HepG2 (cell line): ENCODE measurements around the gene RAB36. TPM values are rescaled to one million over a fixed set of nuclear protein-coding genes. Genes with fewer than 3 reads are reported as not detected.
A peak's percentile ranks its signal among the peaks of the same experiment; 100 is the strongest.

ENCODE experiments used
- ATAC-seq: fragments of 200-7000 bp; cut with Tn5 transposase; 3 replicates; pipeline ENCODE4 v1.9.1; 2020; ENCODE audit warnings: mild to moderate bottlenecking, moderate library complexity
- BruUV-seq: library from RNA; stranded (reverse); fragments of 400-500 nt; replicated peaks from 2 replicates; lab custom pipeline; 2021; lab: Mats Ljungman, UMichigan
- CTCF ChIA-PET: fragments of 300-600 bp; formaldehyde crosslinking; extraction: SDS; loops from one replicate; lab custom pipeline; 2021; ENCODE audit warnings: low total read pairs, inconsistent platforms, low intra/inter-chr PET ratio; lab: Yijun Ruan, JAX
- POLR2A ChIA-PET: fragments of 350-600 bp; sonication (Branson Sonifier 250); formaldehyde crosslinking; loops from one replicate; lab custom pipeline; 2020; ENCODE audit warnings: antibody characterized with exemption, inconsistent platforms; lab: Yijun Ruan, JAX
- DNase-seq: peaks from one replicate; pipeline ENCODE4 v3.0.0-alpha.2; 2015; ENCODE audit warnings: low spot score
- FAIRE-seq: peaks from 3 replicates; lab custom pipeline; 2011; peaks lifted over from hg19 to GRCh38; lab: Jason Lieb, UNC
- H2AFZ ChIP-seq: one replicate; pipeline ENCODE4 v1.6.1; 2011; ENCODE audit warnings: low read length, inconsistent platforms
- H3K27ac ChIP-seq: fragments of 300-600 bp; 3 replicates; pipeline ENCODE4 v1.8.0; 2011; ENCODE audit warnings: mixed run types, mild to moderate bottlenecking, mixed read lengths, low read length, inconsistent platforms; ENCODE audit not compliant: insufficient read depth; ENCODE audit errors: extremely low read length
- H3K27me3 ChIP-seq, 2 experiments: fragments of 200-600 bp in 1 of 2; 2 replicates in 1 of 2; 3 replicates in 1 of 2; pipeline versions ENCODE4 v1.6.0 to v1.8.0; 2011; ENCODE audit warnings: low read length in 2 of 2, mild to moderate bottlenecking in 2 of 2, moderate library complexity in 2 of 2, inconsistent platforms in 1 of 2; ENCODE audit not compliant: insufficient read depth in 2 of 2, control insufficient read depth in 1 of 2
- H3K36me3 ChIP-seq, 2 experiments: fragments of 200-600 bp in 1 of 2; replicated peaks in 1 of 2; 2 replicates in 1 of 2; 3 replicates in 1 of 2; pipeline versions ENCODE4 v1.5.1 to v1.8.0; 2011; ENCODE audit warnings: low read length in 2 of 2, inconsistent platforms in 1 of 2; ENCODE audit not compliant: insufficient read depth in 2 of 2, control insufficient read depth in 1 of 2
- H3K4me1 ChIP-seq: 2 replicates; pipeline ENCODE4 v1.5.1; 2012; ENCODE audit warnings: low read length, inconsistent platforms; ENCODE audit not compliant: insufficient read depth
- H3K4me2 ChIP-seq: 2 replicates; pipeline ENCODE4 v1.6.0; 2011; ENCODE audit warnings: low read depth, low read length, inconsistent platforms
- H3K4me3 ChIP-seq, 3 experiments: fragments of 200-600 bp in 1 of 3; sonication (generic), shearing (Covaris generic) in 1 of 3; replicated peaks in 1 of 3; 2 replicates each; pipeline ENCODE4 v1.5.1; 2011 to 2016; ENCODE audit warnings: low read length in 3 of 3, inconsistent platforms in 2 of 3, low read depth in 2 of 3, mild to moderate bottlenecking in 2 of 3, control low read depth in 1 of 3, mixed read lengths in 1 of 3; ENCODE audit not compliant: insufficient read depth in 1 of 3
- H3K79me2 ChIP-seq: one replicate; pipeline ENCODE4 v1.6.1; 2011; ENCODE audit warnings: low read length, inconsistent platforms; ENCODE audit not compliant: insufficient read depth
- H3K9ac ChIP-seq: 2 replicates; pipeline ENCODE4 v1.6.0; 2011; ENCODE audit warnings: mild to moderate bottlenecking, low read depth, low read length, inconsistent platforms; ENCODE audit not compliant: insufficient read depth
- H3K9me3 ChIP-seq: 2 replicates; pipeline ENCODE4 v1.5.1; 2012; ENCODE audit warnings: mild to moderate bottlenecking, low read length
- H4K20me1 ChIP-seq: 2 replicates; pipeline ENCODE4 v1.6.0; 2011; ENCODE audit warnings: inconsistent platforms, mild to moderate bottlenecking, low read length, moderate library complexity; ENCODE audit not compliant: insufficient read depth
- ARHGAP35 ChIP-seq: sonication (generic); formaldehyde crosslinking; IDR thresholded peaks from 2 replicates; pipeline ENCODE4 v1.9.0; 2022; ENCODE audit warnings: mild to moderate bottlenecking, inconsistent platforms, moderate library complexity, missing genetic modification reagents, borderline replicate concordance
- FOSL2 ChIP-seq: sonication (generic); formaldehyde crosslinking; IDR thresholded peaks from 2 replicates; pipeline ENCODE4 v1.4.0; 2020; ENCODE audit warnings: missing genetic modification reagents
- GABPA ChIP-seq, 2 experiments: IDR thresholded peaks; 2 replicates each; pipeline ENCODE4 v1.6.1; 2011 to 2016; ENCODE audit warnings: low read depth in 2 of 2, low read length in 1 of 2, missing biosample characterization in 1 of 2, missing genetic modification characterization in 1 of 2
- IRF2 ChIP-seq: IDR thresholded peaks from 2 replicates; pipeline ENCODE4 v1.6.1; 2018; ENCODE audit warnings: missing genetic modification reagents, missing compliant biosample characterization
- MED1 ChIP-seq: sonication (generic); formaldehyde crosslinking; IDR thresholded peaks from 2 replicates; pipeline ENCODE4 v1.4.0; 2020; ENCODE audit warnings: missing genetic modification reagents
- RXRA ChIP-seq: sonication (generic); formaldehyde crosslinking; IDR thresholded peaks from 2 replicates; pipeline ENCODE4 v1.5.1; 2020; ENCODE audit warnings: missing genetic modification reagents
- SRSF4 ChIP-seq: fragments of 200-400 bp; formaldehyde crosslinking; IDR thresholded peaks from one replicate; pipeline ENCODE4 v1.6.1; 2018; ENCODE audit warnings: mild to moderate bottlenecking, low read depth, low read length, moderate library complexity; ENCODE audit not compliant: poor library complexity, severe bottlenecking
- TAF1 ChIP-seq: sonication (generic); formaldehyde crosslinking; IDR thresholded peaks from 2 replicates; pipeline ENCODE4 v1.4.0; 2020; ENCODE audit warnings: missing genetic modification reagents
- ZFY ChIP-seq: sonication (generic); formaldehyde crosslinking; IDR thresholded peaks from 2 replicates; pipeline ENCODE4 v1.4.0; 2020; ENCODE audit warnings: missing genetic modification reagents
- ZNF138 ChIP-seq: sonication (generic); formaldehyde crosslinking; IDR thresholded peaks from 2 replicates; pipeline ENCODE4 v1.5.0; 2020; ENCODE audit warnings: mild to moderate bottlenecking, low read depth, missing genetic modification reagents
- ZNF556 ChIP-seq: sonication (generic); formaldehyde crosslinking; IDR thresholded peaks from 2 replicates; pipeline ENCODE4 v1.4.0; 2020; ENCODE audit warnings: mild to moderate bottlenecking, missing genetic modification reagents, borderline replicate concordance
- ZNF562 ChIP-seq: sonication (generic); formaldehyde crosslinking; IDR thresholded peaks from 2 replicates; pipeline ENCODE4 v1.8.0; 2022; ENCODE audit warnings: missing genetic modification reagents, borderline replicate concordance
- ZNF879 ChIP-seq: sonication (generic); formaldehyde crosslinking; IDR thresholded peaks from 2 replicates; pipeline ENCODE4 v1.8.1; 2023; ENCODE audit warnings: missing genetic modification reagents
- ZSCAN21 ChIP-seq: sonication (generic); formaldehyde crosslinking; IDR thresholded peaks from 2 replicates; pipeline ENCODE4 v1.8.0; 2022; ENCODE audit warnings: mild to moderate bottlenecking, missing genetic modification reagents, moderate library complexity, borderline replicate concordance
- WGBS: methylation state at CpG from one replicate; pipeline ENCODE4 v1.1.6; 2017; ENCODE audit warnings: low lambda C conversion rate; 5-methylcytosine and 5-hydroxymethylcytosine counted together
- in situ Hi-C: cut with HindIII; loops from 2 replicates; pipeline ENCODE4 v1.10.0; 2017; ENCODE audit warnings: low pct_unique_long_range_greater_than_20kb; ENCODE audit not compliant: extremely low pct_ligation_motif_present
- intact Hi-C: fragments of 100-400 bp; cut with micrococcal nuclease; formaldehyde crosslinking; loops from one replicate; pipeline ENCODE4 v1.10.0; 2022; ENCODE audit not compliant: unreplicated experiment
- polyA plus RNA-seq, 8 experiments: library from polyadenylated mRNA; depleted of rRNA in 3 of 8; stranded (reverse) in 7 of 8; unstranded in 1 of 8; fragments of >200 nt; fragmentation: Illumina TruSeq in 4 of 8; extraction: Trizol in 4 of 8; gene quantifications; 2 replicates each; pipeline versions ENCODE4 v1.2.1 to v1.2.3, GENCODE V29; 2011 to 2016; ENCODE audit warnings: low read depth in 4 of 8, missing spikeins in 1 of 8, mixed read lengths in 1 of 8; ENCODE audit not compliant: insufficient read depth in 1 of 8
- total RNA-seq, 5 experiments: library from RNA; depleted of rRNA; stranded (reverse); fragments of >200 nt; fragmentation: Illumina TruSeq; extraction: Trizol; gene quantifications; 2 replicates each; pipeline ENCODE4 v1.2.3, GENCODE V29; 2016; ENCODE audit warnings: low read depth in 1 of 5
- TF ChIP-seq, protein P1 (sequence below): sonication (generic); formaldehyde crosslinking; IDR thresholded peaks from 2 replicates; pipeline ENCODE4 v1.5.0; 2020; ENCODE audit warnings: mild to moderate bottlenecking, missing genetic modification reagents, moderate library complexity
- TF ChIP-seq, protein P2 (sequence below), 2 experiments: sonication (generic) in 1 of 2; formaldehyde crosslinking in 1 of 2; IDR thresholded peaks; 2 replicates each; pipeline versions ENCODE4 v1.4.0 to v1.6.1; 2018 to 2020; ENCODE audit warnings: missing genetic modification reagents in 2 of 2, borderline replicate concordance in 1 of 2, low read depth in 1 of 2, mild to moderate bottlenecking in 1 of 2, missing biosample characterization in 1 of 2
- TF ChIP-seq, protein P3 (sequence below): sonication (generic); formaldehyde crosslinking; IDR thresholded peaks from 2 replicates; pipeline ENCODE4 v1.5.0; 2020; ENCODE audit warnings: missing genetic modification reagents
- TF ChIP-seq, protein P4 (sequence below): sonication (generic); formaldehyde crosslinking; IDR thresholded peaks from 2 replicates; pipeline ENCODE4 v1.4.0; 2020; ENCODE audit warnings: missing genetic modification reagents, low read depth, mild to moderate bottlenecking, borderline replicate concordance
- TF ChIP-seq, protein P5 (sequence below): IDR thresholded peaks from 2 replicates; pipeline ENCODE4 v1.6.1; 2012; ENCODE audit warnings: inconsistent platforms

Gene RAB36
- total and polyA plus RNA-seq, 2 of the 13 experiments (the other 11 are each of a cell fraction or from before 2014, with no cell fraction given), result 0.24 to 0.86 TPM

DNA sequence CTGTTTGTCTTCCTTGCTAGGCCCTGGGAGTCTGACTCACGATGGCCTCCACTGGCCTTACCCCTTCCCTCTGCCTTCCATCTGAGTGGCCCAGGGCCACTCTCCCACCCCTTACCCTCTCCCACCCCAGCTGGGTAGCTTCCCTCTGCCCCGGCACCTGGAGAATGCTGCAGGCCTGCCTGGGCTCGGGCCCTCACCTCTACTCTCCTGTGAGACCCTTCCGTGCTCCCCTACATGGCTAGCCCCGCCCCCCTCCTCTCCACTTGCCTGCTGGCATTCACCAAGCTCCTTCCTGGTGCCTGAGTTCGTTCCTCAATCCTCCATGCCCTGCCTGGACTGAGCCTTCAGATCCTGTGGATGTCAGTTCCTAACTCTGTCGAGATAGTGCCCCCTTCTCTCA, 8.7 kb downstream of the RAB36 start:
- H4K20me1 ChIP-seq, result no peaks in the 10 kb centered on the region
- peak overlapping the region; percentile 41 for H3K4me2 ChIP-seq
- no peaks in the 10 kb centered on the region; a peak in 1 of 5 replicates for H3K27me3 ChIP-seq
- peak overlapping the region in 1 of 3 experiments; percentile 7; a peak in 1 of 6 replicates for H3K4me3 ChIP-seq
- ChIA-PET POLR2A (interaction anchor here (0.7 to 2.1 kb wide), 5 partner anchors 9 to 84 kb away, joined by 4 to 9 read pairs (median 5); partner anchors contain the start of genes GNAZ, RAB36 and RSPH14), CTCF (no interaction called here)
- intact Hi-C loops, result no loop called here
- H2AFZ ChIP-seq, result no peak overlapping the region
- 0 out of 2 replicates have a peak overlapping the region, but pooled peaks have one; percentile 13 for H3K9ac ChIP-seq
- H3K79me2 ChIP-seq, result no peaks in the 10 kb centered on the region
- H3K4me1 ChIP-seq, result peaks cover 99% of the 10 kb centered on the region
- no peaks in the 10 kb centered on the region for H3K9me3 ChIP-seq
- H3K36me3 ChIP-seq, result no peaks in the 10 kb centered on the region
- 43% methylated on average over 7 of the region's 7 CpGs for WGBS
- ATAC-seq (no peak), FAIRE-seq (no peak), DNase-seq (no peak)
- peak overlapping the region; percentile 56 for H3K27ac ChIP-seq
- in situ Hi-C loops, result loop anchor here (25.0 kb wide), 1 partner anchor 408 kb away; no protein-coding TSS in a partner anchor
- no TSS peak for BruUV-seq
- TF ChIP-seq FOSL2 (0 out of 2 replicates have a peak, but pooled peaks have one; percentile 16), RXRA (CRISPR knock-in tag) (peak; percentile 8; the same call in 1 of the 2 replicates), ZNF138 (CRISPR knock-in tag) (no peak), ZFY (CRISPR knock-in tag) (0 out of 2 replicates have a peak, but pooled peaks have one; percentile 4), MED1 (CRISPR knock-in tag) (0 out of 2 replicates have a peak, but pooled peaks have one; percentile 10), ZNF556 (CRISPR knock-in tag) (no peak), ARHGAP35 (CRISPR knock-in tag) (no peak), ZNF879 (CRISPR knock-in tag) (no peak), SRSF4 (no peak), GABPA (IDR thresholded peaks at IDR 0.05; ENCODE audit: low read depth, low read length) (no peak), GABPA (CRISPR knock-in tag; IDR thresholded peaks at IDR 0.05; ENCODE audit: low read depth) (no peak), ZSCAN21 (CRISPR knock-in tag) (no peak), ZNF562 (CRISPR knock-in tag) (no peak), IRF2 (no peak), TAF1 (no peak)
- TF ChIP-seq, protein P1, sequence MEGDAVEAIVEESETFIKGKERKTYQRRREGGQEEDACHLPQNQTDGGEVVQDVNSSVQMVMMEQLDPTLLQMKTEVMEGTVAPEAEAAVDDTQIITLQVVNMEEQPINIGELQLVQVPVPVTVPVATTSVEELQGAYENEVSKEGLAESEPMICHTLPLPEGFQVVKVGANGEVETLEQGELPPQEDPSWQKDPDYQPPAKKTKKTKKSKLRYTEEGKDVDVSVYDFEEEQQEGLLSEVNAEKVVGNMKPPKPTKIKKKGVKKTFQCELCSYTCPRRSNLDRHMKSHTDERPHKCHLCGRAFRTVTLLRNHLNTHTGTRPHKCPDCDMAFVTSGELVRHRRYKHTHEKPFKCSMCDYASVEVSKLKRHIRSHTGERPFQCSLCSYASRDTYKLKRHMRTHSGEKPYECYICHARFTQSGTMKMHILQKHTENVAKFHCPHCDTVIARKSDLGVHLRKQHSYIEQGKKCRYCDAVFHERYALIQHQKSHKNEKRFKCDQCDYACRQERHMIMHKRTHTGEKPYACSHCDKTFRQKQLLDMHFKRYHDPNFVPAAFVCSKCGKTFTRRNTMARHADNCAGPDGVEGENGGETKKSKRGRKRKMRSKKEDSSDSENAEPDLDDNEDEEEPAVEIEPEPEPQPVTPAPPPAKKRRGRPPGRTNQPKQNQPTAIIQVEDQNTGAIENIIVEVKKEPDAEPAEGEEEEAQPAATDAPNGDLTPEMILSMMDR, result no peak
- TF ChIP-seq, protein P2, sequence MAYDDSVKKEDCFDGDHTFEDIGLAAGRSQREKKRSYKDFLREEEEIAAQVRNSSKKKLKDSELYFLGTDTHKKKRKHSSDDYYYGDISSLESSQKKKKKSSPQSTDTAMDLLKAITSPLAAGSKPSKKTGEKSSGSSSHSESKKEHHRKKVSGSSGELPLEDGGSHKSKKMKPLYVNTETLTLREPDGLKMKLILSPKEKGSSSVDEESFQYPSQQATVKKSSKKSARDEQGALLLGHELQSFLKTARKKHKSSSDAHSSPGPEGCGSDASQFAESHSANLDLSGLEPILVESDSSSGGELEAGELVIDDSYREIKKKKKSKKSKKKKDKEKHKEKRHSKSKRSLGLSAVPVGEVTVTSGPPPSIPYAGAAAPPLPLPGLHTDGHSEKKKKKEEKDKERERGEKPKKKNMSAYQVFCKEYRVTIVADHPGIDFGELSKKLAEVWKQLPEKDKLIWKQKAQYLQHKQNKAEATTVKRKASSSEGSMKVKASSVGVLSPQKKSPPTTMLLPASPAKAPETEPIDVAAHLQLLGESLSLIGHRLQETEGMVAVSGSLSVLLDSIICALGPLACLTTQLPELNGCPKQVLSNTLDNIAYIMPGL (CRISPR knock-in tag; IDR thresholded peaks at IDR 0.05; ENCODE audit: borderline replicate concordance in 1 of 2, low read depth in 1 of 2), result no peak
- TF ChIP-seq, protein P3, sequence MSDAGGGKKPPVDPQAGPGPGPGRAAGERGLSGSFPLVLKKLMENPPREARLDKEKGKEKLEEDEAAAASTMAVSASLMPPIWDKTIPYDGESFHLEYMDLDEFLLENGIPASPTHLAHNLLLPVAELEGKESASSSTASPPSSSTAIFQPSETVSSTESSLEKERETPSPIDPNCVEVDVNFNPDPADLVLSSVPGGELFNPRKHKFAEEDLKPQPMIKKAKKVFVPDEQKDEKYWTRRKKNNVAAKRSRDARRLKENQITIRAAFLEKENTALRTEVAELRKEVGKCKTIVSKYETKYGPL (CRISPR knock-in tag), result no peak
- TF ChIP-seq, protein P4, sequence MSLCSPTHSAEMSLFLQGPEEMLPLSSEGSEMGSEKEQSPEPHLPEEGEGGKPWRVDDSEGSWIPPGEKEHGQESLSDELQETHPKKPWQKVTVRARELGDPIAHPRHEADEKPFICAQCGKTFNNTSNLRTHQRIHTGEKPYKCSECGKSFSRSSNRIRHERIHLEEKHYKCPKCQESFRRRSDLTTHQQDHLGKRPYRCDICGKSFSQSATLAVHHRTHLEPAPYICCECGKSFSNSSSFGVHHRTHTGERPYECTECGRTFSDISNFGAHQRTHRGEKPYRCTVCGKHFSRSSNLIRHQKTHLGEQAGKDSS (CRISPR knock-in tag), result no peak
- TF ChIP-seq, protein P5, sequence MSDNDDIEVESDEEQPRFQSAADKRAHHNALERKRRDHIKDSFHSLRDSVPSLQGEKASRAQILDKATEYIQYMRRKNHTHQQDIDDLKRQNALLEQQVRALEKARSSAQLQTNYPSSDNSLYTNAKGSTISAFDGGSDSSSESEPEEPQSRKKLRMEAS, result no peak
